ENCODE results near the gene CFTR.

Gene CFTR

GRCh38 chr7:117472335-117472734 lies 7.5 kb upstream of the CFTR start:
- peaks cover 4% of the 10 kb centered on the region for H3K27me3 ChIP-seq (ENCODE audit: control insufficient read depth, insufficient read depth, low read length)
- no peaks in the 10 kb centered on the region for H3K4me1 ChIP-seq (ENCODE audit: control insufficient read depth, insufficient read depth, low read length)
- no peak overlapping the region for H3K4me3 ChIP-seq (ENCODE audit: low read depth, low read length)
- no peaks in the 10 kb centered on the region for H3K9me3 ChIP-seq (ENCODE audit: control insufficient read depth, insufficient read depth, low read depth, low read length)
- H3K27ac ChIP-seq (ENCODE audit: low read depth, low read length), result no peak overlapping the region
- no peaks in the 10 kb centered on the region for H3K36me3 ChIP-seq (ENCODE audit: control insufficient read depth, insufficient read depth, low read length)
- H3K9ac ChIP-seq (ENCODE audit: low read length), result no peak overlapping the region

- Histone ChIP-seq H3K9me3 (ENCODE audit: control insufficient read depth, insufficient read depth, low read depth, low read length) (no peaks in the 10 kb centered on the region), H3K9ac (ENCODE audit: low read length) (no peak overlapping the region), H3K4me3 (ENCODE audit: low read depth, low read length) (no peak overlapping the region), H3K36me3 (ENCODE audit: control insufficient read depth, insufficient read depth, low read length) (no peaks in the 10 kb centered on the region), H3K27ac (ENCODE audit: low read depth, low read length) (no peak overlapping the region), H3K27me3 (ENCODE audit: control insufficient read depth, insufficient read depth, low read length) (peaks cover 41% of the 10 kb centered on the region), H3K4me1 (ENCODE audit: control insufficient read depth, insufficient read depth, low read length) (peaks cover 4% of the 10 kb centered on the region; the same call in 1 of the 2 replicates)
Observed at GRCh38 chr7:117476557-117477215, 3.1 kb upstream of the CFTR start.

- peaks cover 41% of the 10 kb centered on the region for H3K27me3 ChIP-seq (ENCODE audit: control insufficient read depth, insufficient read depth, low read length)
- no peak overlapping the region for H3K27ac ChIP-seq (ENCODE audit: low read depth, low read length)
- peak overlapping the region; percentile 77 for H3K4me3 ChIP-seq (ENCODE audit: low read depth, low read length)
- H3K4me1 ChIP-seq (ENCODE audit: control insufficient read depth, insufficient read depth, low read length), result peaks cover 4% of the 10 kb centered on the region; the same call in 1 of the 2 replicates
- no peaks in the 10 kb centered on the region for H3K9me3 ChIP-seq (ENCODE audit: control insufficient read depth, insufficient read depth, low read depth, low read length)
- H3K36me3 ChIP-seq (ENCODE audit: control insufficient read depth, insufficient read depth, low read length), result no peaks in the 10 kb centered on the region
- H3K9ac ChIP-seq (ENCODE audit: low read length), result peak overlapping the region; percentile 49
Observed at GRCh38 chr7:117478836-117479224, 995 bp upstream of the CFTR start.

- H3K27me3 ChIP-seq (ENCODE audit: control insufficient read depth, insufficient read depth, low read length), result peaks cover 41% of the 10 kb centered on the region
- no peak overlapping the region for H3K27ac ChIP-seq (ENCODE audit: low read depth, low read length)
- no peak overlapping the region for H3K9ac ChIP-seq (ENCODE audit: low read length)
- H3K9me3 ChIP-seq (ENCODE audit: control insufficient read depth, insufficient read depth, low read depth, low read length), result no peaks in the 10 kb centered on the region
- peak overlapping the region; percentile 77 for H3K4me3 ChIP-seq (ENCODE audit: low read depth, low read length)
- H3K4me1 ChIP-seq (ENCODE audit: control insufficient read depth, insufficient read depth, low read length), result peaks cover 7% of the 10 kb centered on the region
- H3K36me3 ChIP-seq (ENCODE audit: control insufficient read depth, insufficient read depth, low read length), result no peaks in the 10 kb centered on the region
Observed at GRCh38 chr7:117480055-117480362, 184 bp downstream of the CFTR start.

- Histone ChIP-seq H3K9me3 (ENCODE audit: control insufficient read depth, insufficient read depth, low read depth, low read length) (no peaks in the 10 kb centered on the region), H3K4me1 (ENCODE audit: control insufficient read depth, insufficient read depth, low read length) (peaks cover 12% of the 10 kb centered on the region), H3K27ac (ENCODE audit: low read depth, low read length) (no peak overlapping the region), H3K27me3 (ENCODE audit: control insufficient read depth, insufficient read depth, low read length) (peaks cover 41% of the 10 kb centered on the region), H3K36me3 (ENCODE audit: control insufficient read depth, insufficient read depth, low read length) (no peaks in the 10 kb centered on the region), H3K9ac (ENCODE audit: low read length) (no peak overlapping the region), H3K4me3 (ENCODE audit: low read depth, low read length) (no peak overlapping the region)
Observed at GRCh38 chr7:117480978-117481377, 1.2 kb downstream of the CFTR start.

- Histone ChIP-seq H3K4me1 (ENCODE audit: control insufficient read depth, insufficient read depth, low read length) (peaks cover 9% of the 10 kb centered on the region), H3K4me3 (ENCODE audit: low read depth, low read length) (no peak overlapping the region), H3K36me3 (ENCODE audit: control insufficient read depth, insufficient read depth, low read length) (no peaks in the 10 kb centered on the region), H3K27ac (ENCODE audit: low read depth, low read length) (no peak overlapping the region), H3K9me3 (ENCODE audit: control insufficient read depth, insufficient read depth, low read depth, low read length) (no peaks in the 10 kb centered on the region), H3K27me3 (ENCODE audit: control insufficient read depth, insufficient read depth, low read length) (peaks cover 10% of the 10 kb centered on the region), H3K9ac (ENCODE audit: low read length) (no peak overlapping the region)
Observed at GRCh38 chr7:117485118-117485620, 5.3 kb downstream of the CFTR start.

GRCh38 chr7:117489016-117489415 lies 9.2 kb downstream of the CFTR start:
- H3K4me1 ChIP-seq (ENCODE audit: control insufficient read depth, insufficient read depth, low read length), result peaks cover 9% of the 10 kb centered on the region
- H3K27me3 ChIP-seq (ENCODE audit: control insufficient read depth, insufficient read depth, low read length), result no peaks in the 10 kb centered on the region

GRCh38 chr7:117489430-117489829 lies 9.6 kb downstream of the CFTR start:
- Histone ChIP-seq H3K4me1 (ENCODE audit: control insufficient read depth, insufficient read depth, low read length) (peaks cover 9% of the 10 kb centered on the region), H3K4me3 (ENCODE audit: low read depth, low read length) (no peak overlapping the region), H3K27ac (ENCODE audit: low read depth, low read length) (no peak overlapping the region), H3K27me3 (ENCODE audit: control insufficient read depth, insufficient read depth, low read length) (no peaks in the 10 kb centered on the region), H3K36me3 (ENCODE audit: control insufficient read depth, insufficient read depth, low read length) (no peaks in the 10 kb centered on the region), H3K9me3 (ENCODE audit: control insufficient read depth, insufficient read depth, low read depth, low read length) (no peaks in the 10 kb centered on the region), H3K9ac (ENCODE audit: low read length) (no peak overlapping the region)

More at GRCh38 chr7:117489016-117489415, 9.2 kb downstream of the CFTR start:
- Histone ChIP-seq H3K4me3 (ENCODE audit: low read depth, low read length) (no peak overlapping the region), H3K9ac (ENCODE audit: low read length) (no peak overlapping the region), H3K36me3 (ENCODE audit: control insufficient read depth, insufficient read depth, low read length) (no peaks in the 10 kb centered on the region), H3K27ac (ENCODE audit: low read depth, low read length) (no peak overlapping the region), H3K9me3 (ENCODE audit: control insufficient read depth, insufficient read depth, low read depth, low read length) (no peaks in the 10 kb centered on the region)

- Histone ChIP-seq H3K27me3 (ENCODE audit: control insufficient read depth, insufficient read depth, low read length) (no peaks in the 10 kb centered on the region), H3K27ac (ENCODE audit: low read depth, low read length) (no peak overlapping the region), H3K4me1 (ENCODE audit: control insufficient read depth, insufficient read depth, low read length) (peaks cover 8% of the 10 kb centered on the region), H3K36me3 (ENCODE audit: control insufficient read depth, insufficient read depth, low read length) (no peaks in the 10 kb centered on the region), H3K4me3 (ENCODE audit: low read depth, low read length) (no peak overlapping the region), H3K9me3 (ENCODE audit: control insufficient read depth, insufficient read depth, low read depth, low read length) (no peaks in the 10 kb centered on the region), H3K9ac (ENCODE audit: low read length) (no peak overlapping the region)
Observed at GRCh38 chr7:117489911-117490310, 10.1 kb downstream of the CFTR start.

- no peaks in the 10 kb centered on the region for H3K9me3 ChIP-seq (ENCODE audit: control insufficient read depth, insufficient read depth, low read depth, low read length)
- H3K9ac ChIP-seq (ENCODE audit: low read length), result no peak overlapping the region
- no peaks in the 10 kb centered on the region for H3K36me3 ChIP-seq (ENCODE audit: control insufficient read depth, insufficient read depth, low read length)
- H3K27me3 ChIP-seq (ENCODE audit: control insufficient read depth, insufficient read depth, low read length), result no peaks in the 10 kb centered on the region
- H3K4me1 ChIP-seq (ENCODE audit: control insufficient read depth, insufficient read depth, low read length), result no peaks in the 10 kb centered on the region
- H3K27ac ChIP-seq (ENCODE audit: low read depth, low read length), result no peak overlapping the region
- H3K4me3 ChIP-seq (ENCODE audit: low read depth, low read length), result no peak overlapping the region
Observed at GRCh38 chr7:117492649-117493048, 12.8 kb downstream of the CFTR start.

GRCh38 chr7:117493460-117493859 lies 13.6 kb downstream of the CFTR start:
- H3K27me3 ChIP-seq (ENCODE audit: control insufficient read depth, insufficient read depth, low read length), result no peaks in the 10 kb centered on the region
- H3K9me3 ChIP-seq (ENCODE audit: control insufficient read depth, insufficient read depth, low read depth, low read length), result no peaks in the 10 kb centered on the region
- H3K27ac ChIP-seq (ENCODE audit: low read depth, low read length), result no peak overlapping the region
- H3K36me3 ChIP-seq (ENCODE audit: control insufficient read depth, insufficient read depth, low read length), result no peaks in the 10 kb centered on the region
- H3K4me3 ChIP-seq (ENCODE audit: low read depth, low read length), result no peak overlapping the region
- H3K4me1 ChIP-seq (ENCODE audit: control insufficient read depth, insufficient read depth, low read length), result no peaks in the 10 kb centered on the region
- no peak overlapping the region for H3K9ac ChIP-seq (ENCODE audit: low read length)
